ENCODE results near the gene SLCO4A1.

GRCh38 chr20:62603021-62603906 lies 39.0 kb upstream of the SLCO4A1 start:
- TF ChIP-seq CTCF (conservative IDR thresholded peaks at IDR 0.05 in 1 of 2, IDR thresholded peaks at IDR 0.05 in 1 of 2; ENCODE audit: low read depth in 1 of 2, low read length in 2 of 2) (no peak), EZH2 (IDR thresholded peaks at IDR 0.05; ENCODE audit: low read length, missing control alignments) (no peak)

All from fibroblast of lung (primary cell).